DMS53 (cell line): ENCODE data around the gene CHST3.

Experiments
- DNase-seq: peaks from one replicate; lab custom pipeline; 2025; lab: John Stamatoyannopoulos, UW

CHST3 gene

DNA sequence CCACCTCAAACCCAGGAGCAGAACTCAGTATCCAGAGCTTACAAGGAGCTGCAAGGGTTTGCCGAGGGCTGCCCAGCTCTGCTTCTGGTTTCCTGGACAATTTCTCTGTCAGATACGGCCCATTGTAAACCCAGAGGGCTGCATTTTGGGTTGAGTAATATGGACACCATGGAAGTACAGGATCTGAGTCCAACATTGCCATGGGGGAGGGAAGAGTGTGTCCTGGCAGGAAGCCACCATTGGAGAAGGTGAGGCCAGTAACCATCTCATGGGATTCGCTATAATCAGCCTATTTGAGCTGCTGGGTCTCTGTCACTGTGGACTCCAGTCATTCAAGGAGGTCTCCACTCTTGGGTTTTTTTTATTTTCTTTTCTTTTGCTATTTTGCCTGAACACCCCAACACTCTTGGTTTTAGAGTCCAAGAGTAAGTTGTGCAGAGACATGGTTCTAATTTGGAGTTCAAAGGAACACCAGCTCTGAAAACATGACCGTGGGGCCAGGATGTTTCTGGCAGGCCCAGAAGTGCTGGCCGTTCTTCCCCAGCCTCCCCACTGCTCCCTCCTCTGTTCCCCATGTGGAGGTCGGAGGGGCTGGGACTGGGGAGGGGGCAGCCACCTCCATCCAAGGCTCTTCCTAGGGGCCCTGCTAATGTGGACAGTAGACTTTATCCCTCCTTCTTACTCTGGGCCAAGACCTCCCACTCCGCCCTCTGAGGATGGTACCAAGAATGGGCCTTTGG lies 46.2 kb downstream of the CHST3 start:
- no peak for DNase-seq

DNA sequence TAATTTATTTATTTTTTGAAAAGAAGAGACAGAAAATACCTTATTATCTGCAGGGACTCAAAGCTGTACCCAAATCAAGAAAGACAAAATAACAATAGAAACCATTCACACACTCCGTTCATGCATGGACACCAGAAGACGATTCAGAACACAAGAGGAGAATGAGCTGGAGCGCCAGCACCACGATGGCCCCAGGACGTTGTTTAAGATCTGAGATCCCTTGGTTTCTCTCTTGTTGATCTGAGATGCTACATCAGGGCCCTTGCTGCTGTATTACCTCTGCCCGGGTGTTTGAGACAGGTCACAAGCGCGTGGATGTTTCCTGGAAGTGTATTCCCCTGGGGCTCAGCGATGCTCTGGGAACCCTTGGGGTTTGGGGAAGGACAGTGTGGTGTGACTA lies 46.8 kb downstream of the CHST3 start:
- DNase-seq, result no peak

DNA sequence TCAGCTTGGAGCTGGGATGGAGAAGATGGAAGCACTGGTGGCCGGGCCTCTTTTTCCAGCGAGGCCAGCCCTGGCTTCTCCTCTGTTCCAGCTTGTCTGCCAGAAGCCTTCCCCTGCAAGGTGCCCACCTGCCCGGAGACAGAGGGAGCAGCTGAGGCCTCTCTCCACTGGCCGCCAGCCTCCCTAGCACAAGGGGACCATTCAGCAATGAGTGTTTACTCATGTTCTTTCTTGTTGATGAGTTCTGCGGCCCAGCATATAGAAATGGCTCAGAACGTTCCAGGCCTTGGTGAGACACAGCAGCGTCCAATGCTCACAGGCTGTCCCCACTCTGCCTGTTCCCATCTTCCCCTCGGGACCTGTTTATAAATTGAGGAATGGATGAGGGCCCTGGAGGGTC lies 47.3 kb downstream of the CHST3 start:
- DNase-seq, result no peak

DNA sequence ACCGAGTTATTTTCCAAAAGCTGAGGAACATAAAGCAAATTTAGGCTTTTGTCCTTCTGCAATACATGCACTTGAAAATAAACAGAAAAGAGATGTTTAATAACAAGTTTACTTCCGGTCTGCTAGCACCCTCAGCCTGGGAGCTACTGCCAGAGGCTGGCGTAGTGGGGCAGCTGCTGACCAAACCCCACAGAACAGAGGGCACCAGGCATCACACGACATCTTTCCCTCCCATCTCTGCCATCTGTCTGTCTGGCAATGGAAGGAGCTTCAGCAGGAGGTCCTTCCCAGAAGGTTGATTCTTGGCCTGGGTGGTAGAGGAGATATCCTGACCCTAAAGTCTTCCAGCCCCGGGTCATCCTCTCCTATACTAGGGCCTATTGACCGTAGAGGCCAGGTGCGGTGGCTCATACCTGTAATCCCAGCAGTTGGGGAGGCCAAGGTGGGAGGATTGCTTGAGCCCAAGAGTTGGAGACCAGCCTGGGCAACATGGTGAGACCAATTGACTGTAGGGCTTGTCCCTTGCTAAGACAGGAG lies 47.8 kb downstream of the CHST3 start:
- DNase-seq, result no peak

DNA sequence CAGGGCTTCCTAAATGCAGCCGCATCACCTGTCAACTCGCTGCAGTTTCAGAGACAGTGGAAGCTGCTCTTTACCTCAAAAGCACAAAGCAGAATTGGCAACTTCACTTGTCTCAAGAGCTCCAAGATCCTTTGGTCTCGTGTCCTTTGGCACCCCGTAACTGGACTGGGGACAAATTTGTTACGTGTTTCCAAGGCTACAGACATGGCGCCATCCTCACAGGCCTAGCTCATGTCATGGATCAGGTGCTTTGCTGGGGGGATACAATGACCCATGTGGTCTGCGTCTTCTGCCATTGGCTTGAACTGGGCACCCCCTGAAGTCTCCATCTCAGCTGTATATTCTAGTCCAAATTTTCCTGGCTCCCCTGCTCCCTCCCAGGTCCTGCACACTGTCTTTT lies 48.6 kb downstream of the CHST3 start:
- no peak for DNase-seq

DNA sequence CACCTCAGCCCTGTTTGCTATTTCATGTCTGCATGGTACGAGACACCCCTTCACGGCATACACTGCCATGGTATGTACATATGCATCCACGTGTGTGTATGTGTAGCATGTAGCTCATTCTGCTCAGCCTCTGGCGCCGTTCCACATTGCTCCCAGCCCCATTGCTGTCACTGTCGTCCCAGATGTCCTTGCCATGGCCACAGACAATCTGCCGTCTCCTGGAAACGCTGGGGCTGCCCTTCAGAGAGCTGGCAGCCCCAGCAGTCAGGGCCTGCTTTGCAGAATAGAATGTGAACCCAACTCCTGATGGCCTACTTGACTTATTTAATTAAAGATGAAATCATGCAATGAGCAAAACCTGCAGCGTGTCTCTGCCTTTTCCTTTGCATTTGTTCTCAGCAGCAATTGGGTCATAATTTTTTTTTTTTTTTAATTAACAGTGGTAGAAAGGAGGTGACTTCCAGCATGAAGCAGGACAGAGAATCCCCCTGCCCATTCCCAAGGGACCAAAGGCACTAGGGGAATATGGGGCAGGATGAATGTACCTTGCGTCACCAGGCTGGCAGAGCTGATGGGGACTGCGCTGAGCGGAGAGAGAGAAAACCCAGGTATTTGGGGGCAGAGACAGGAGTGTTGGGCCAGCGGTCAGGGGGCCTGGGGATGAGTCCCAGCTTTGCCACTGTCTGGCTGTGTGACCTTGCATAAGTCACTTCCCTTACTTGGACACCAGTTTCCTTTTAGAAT lies 49.2 kb downstream of the CHST3 start:
- no peak for DNase-seq

DNA sequence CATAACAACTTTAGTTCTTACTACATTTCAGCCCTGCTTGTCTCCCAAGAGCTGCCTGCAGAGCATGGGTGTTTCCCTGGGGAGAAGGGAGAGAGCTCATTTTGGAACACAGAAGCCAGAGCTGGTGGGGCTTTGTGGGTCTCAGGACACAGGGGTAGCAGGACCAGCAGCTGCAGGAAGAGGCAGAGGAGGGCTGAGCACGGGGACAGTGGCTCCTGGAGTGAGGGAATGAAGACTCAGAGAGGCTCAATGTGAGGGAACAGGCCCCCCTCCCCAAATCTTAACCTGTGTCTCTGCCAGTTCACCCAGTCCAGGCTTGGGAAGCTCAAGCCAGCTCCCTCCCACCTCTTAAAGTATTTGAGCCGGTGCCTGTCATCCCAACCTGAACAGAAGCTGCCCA lies 50.0 kb downstream of the CHST3 start:
- no peak for DNase-seq

DNA sequence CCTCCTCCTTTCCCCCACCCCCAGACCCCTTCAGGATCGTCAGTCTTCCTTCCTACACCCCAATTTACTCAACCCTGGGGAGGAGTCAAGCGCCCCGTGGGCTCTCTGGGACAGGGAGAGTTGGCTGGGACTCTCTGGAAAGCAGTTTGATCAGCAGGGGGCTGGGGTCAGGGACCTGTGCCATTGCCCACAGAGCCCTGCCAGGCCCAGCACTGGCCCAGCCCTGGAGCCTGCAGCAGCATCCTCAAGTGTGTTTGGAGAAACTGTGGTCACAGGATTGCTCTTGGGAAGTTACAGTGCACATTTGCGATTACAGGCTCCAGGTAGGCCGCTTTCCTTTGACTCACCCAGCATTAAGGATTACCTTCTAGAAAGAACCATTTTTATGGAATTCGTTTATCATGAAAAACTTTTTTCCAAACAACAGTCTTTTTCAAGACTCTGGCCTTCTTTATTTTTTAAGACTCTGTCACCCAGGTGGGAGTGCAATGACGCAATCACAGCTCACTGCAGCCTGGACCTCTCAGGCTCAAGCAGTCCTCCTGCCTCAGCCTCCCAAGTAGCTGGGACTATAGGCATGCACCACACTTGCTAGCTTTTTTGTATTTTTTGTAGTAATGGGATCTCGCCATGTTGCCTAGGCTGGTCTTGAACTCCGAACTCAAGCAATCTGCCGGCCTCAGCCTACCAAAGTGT lies 50.7 kb downstream of the CHST3 start:
- DNase-seq, result no peak

DNA sequence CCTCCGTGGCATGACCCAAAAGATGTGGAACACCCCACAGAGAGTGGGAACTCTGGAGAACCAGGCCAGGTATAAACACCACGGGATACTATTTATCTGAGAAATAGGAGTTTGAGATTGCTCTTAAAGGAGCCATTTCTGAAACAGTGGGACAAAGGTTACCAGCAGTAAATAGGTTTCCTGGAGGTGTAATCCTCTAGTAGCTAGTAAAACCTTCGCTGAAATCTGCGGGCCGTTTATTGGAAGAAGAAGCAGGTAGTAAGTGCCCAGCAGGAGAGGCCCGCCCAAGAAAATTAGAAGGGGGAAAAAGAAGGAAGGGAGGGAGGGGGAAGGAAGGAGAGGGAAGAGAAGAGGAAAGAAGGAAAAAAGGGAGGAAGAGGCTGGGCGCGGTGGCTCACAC lies 51.6 kb downstream of the CHST3 start:
- DNase-seq, result no peak

DNA sequence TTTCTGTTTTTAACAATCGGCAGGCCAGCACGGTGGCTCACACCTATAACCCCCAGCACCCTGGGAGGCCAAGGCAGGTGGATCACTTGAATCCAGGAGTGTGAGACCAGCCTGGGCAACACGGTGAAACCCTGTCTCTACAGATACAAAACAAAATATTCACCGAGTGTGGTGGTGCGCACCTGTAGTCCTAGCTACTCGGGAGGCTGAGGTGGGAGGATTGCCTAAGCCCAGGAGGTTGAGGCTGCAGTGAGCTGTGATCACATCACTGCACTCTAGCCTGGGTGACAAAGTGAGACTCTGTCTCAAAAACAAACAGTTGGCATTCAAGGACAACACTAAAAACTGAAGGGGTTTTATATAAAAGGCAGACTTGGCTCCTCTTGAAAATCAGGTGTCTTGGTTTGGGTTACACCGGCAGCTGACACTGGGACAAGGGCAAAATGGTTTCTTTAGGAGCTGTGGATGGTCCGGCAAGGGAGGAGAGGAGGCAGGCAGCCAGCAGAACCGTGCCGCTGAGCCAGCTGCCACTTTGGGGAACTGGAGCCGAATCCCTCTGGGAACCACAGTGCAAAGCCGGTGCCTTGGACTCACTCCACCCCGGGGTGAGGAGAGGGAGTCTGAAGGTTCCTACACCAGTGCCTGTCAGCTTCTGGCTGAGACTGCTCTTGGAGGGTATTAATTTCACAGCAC lies 52.6 kb downstream of the CHST3 start:
- DNase-seq, result no peak

DNA sequence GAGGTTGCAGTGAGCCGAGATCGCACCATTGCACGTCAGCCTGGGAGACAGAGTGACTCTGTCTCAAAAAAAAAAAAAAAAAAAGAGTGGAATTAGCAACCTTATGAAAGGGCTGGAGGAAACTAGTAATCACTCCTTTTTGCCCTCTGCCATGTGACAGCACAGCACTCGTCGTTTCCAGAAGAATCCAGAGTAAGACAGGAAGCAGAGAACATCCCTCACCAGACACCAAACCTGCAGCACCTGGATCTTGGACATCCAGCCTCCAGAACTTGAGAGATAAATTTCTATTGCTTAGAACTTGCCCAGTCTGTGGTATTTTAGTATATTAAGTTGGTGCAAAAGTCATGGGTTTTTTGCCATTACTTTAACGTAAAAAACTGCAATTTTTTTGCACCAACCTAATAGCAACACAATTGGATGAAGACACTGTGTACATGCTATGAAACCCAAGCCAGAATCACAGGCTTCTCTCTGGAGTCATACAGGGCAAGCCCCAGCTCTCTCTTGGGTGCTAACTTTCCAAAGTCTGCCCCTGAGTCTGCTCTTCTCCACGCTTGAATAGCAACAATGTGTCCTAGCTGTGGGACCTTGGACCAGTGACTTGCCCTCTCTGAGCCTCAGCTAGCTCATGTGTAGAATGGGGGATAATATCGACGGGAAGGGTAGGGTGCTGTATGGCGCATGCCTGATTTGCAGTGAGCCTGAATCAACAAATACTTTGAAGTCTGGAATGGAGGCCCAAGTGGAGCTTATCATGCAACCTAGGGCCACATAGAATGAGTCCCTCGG lies 55.1 kb downstream of the CHST3 start:
- no peak for DNase-seq

DNA sequence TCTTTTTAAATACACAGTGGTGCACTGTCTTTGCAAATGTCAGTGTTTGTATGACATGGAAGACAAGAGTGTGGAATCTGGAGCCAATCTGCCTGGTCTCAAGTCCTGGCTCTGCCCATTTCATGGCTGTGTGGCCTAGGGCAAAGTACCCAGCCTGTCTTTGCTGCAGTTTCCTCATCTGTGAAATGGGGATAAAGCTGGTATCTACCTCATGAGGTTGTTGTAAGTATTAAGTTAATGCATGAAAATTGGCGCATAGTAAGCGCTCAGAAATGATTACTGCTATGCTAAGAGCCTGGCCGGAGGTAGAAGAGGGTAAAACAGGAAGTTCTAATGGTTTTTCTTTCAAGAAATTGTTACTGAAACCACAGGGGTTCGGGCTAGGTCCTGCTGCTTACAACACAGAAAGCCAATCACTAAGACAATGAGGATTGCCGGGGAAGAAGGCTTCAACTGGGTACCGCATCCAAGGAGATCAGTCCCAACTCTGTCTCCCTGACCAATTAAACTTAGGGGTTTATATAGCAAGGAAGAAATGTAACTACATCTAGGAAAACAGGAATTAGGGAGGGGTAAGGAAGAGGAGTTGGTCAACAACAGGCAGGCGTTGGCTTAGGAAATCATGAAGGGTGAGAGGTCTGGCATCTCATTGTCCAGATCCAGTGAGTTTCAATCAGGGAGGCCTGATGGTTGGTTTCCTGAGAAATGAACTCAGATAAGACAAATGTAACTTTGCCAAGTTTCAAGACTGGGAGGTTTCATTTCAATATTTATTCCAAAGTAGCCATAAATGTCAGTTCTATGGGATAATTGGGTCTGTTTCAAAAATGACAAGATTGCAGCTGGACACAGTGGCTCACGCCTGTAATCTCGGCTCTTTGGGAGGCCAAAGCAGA lies 57.0 kb downstream of the CHST3 start:
- no peak for DNase-seq

DNA sequence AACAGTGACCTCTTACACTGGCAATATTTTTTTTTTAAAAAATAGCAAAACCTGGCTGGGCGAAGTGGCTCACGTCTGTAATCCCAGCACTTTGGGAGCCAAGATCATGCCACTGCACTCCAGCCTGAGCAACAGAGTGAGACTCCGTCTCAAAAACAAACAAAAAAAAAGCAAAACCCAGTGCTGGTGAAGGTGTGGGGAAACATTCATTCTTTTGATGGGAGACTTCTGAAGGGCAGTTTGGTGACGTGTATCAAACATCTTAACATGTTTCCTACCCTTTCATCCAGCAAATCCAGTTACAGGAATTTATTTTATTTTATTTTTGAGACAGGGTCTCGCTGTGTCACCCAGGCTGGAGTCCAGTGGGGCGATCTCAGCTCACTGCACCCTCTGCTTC lies 58.0 kb downstream of the CHST3 start:
- DNase-seq, result no peak

DNA sequence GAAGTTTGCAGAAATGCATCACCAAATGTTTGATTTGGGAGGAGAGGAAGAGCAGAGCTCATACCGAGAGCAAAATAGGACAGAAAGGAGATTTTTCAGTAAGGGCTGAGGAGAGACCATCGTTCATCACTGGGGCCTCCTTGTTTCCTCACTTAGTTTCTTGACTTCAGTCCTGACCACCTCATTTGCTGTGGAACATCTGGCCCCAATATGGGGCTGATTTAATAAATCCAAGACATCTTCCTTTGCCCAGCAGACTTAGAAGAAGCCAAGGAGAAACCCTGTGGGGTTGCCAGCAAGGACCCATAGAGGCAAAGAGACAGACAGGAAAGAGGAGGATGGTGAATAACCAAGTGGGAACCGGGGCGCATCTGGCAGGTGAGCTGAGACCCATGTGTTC lies 60.4 kb downstream of the CHST3 start:
- no peak for DNase-seq

DNA sequence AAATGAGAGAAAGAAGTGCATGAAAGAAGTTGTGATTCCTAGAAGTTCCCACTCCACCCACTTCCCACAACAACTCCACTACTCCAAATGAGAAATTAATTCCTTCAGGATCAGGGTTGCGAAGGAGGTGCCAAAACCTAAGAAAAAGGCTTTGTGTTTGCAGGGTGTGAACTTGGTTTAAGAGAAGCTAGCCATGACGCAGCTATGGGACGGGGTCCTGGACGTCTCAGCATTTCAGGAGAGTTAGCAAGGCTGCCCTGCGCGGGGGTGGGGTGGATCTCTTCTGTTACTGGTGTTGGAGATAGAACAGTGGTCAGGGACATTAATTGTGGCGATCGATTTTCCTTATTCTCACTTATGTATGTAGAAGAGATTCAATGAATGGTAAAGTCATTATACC lies 61.2 kb downstream of the CHST3 start:
- no peak for DNase-seq

DNA sequence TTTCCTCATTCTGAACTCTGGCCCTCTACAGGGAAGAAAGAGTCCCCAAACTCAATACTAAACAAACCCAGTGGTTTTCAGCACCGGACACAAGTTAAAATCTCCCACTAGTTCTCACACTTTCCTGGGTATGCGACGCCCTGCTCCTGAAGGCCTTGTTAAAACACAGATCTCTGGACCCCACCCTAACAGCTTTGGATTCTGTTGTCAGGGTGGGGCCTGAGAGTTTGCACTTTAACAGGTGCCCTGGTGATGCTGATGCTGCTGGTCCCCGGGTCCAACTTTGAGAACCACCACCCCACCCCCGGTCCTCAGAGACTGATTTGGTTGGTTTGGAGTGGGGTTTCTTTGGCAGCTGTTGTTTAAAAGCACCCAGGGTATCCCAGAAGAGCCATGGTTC lies 61.6 kb downstream of the CHST3 start:
- DNase-seq, result no peak

DNA sequence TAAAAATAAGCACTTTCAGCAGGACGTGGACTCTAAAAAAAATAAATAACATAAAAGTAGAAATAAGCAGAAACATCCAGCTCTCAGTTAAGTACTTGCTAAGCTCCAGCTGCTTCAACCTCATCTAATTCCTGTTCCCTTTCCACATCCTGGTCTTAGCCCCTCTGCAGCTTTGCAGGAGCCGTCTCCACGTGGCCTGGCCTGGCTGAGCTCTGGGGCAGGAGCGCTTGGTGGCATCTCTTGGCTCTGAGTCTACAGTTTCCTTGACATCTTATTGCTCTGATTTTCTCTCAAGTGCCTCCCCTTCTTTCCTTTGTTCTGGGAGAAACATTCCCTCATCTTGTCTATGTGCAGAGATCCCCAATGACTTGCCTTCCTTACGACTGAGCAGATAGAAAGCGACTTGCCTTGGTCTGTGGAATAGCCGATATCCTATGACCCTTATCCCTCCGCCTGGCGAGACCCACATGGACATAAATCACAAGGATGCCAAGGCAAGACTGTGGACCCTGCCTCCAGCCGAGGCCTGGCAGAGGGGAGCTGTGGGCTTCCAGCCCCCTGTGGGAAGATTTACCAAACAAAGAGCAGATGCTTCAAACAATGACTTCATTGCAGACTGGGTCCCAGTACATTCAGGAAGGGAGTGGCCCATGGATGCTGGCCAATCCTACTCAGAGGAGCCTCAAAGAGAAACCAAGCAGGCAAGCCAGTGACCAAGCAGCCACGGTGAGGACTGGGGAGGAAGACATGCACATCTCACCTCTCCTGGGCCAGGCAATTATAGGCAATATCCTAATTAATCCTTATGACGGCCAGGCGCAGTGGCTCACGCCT lies 62.3 kb downstream of the CHST3 start:
- no peak for DNase-seq

DNA sequence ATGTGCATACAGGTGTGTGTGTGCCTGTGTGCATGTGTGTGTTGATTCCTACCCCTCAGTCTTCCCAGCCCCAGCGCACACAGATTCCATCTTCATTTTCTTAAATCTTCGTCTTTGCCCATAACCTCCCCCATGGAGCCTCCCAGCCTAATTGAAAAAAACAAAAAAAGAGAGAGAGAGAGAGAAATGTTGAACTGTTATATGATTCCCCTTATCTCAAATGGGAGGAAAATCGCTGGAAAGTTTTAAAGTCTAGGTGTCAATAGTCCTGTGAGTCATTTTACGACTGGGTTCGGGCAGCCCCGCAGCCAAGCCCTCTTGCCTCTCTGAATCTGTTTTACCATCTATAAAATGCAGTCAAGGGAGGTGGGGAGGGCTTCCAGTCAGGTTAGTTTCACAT lies 63.3 kb downstream of the CHST3 start:
- no peak for DNase-seq

DNA sequence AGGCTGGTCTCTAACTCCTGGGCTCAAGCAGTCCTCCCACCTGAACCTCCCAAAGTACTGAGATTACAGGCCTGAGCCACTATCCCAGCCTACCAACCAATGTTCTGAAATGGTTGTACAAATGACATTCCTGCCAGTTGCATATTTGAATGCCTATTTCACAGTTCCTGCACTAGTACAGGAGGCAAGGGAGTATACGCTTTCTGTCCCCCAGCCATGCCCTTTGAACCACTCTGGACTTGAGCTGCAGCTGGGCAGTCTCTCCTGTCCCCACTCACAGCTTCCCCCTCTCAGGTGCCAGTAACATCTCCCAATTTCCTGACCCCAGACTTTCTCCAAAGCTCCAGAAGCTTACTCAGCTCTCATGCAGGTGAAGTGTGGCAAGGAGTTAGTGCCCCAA lies 65.2 kb downstream of the CHST3 start:
- DNase-seq, result no peak
